HG03439 (cell line): ENCODE results near the gene CHD3.

ENCODE experiments used
- ATAC-seq: cut with Tn5 transposase; IDR thresholded peaks from one replicate; pipeline ENCODE4 v1.9.1; 2021; ENCODE audit warnings: mild to moderate bottlenecking, moderate library complexity; ENCODE audit not compliant: unreplicated experiment

The CHD3 gene

DNA sequence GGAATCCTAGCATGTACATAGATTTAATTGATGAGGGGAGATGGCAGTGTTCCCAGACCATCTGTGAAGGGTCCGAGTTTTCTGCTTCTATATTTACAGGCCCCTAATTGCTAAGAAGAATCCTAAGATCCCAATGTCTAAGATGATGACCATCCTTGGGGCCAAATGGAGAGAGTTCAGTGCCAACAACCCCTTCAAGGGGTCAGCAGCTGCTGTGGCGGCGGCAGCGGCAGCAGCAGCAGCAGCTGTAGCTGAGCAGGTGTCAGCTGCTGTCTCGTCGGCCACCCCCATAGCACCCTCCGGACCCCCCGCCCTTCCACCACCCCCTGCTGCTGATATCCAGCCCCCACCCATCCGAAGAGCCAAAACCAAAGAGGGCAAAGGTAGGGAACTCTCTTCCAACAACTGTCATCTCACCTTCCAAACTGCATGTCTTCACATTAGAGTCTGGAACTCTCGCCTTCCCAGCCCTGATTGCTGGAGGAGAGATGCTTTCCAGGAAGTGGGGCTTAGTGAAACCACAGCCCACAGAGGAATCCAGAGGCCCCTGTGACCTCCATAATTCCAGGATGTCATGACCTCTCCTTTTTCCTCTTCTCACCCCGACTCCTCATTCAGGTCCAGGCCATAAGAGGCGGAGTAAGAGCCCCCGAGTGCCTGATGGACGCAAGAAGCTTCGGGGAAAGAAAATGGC, 4.7 kb downstream of the CHD3 start:
- ATAC-seq: no peak

DNA sequence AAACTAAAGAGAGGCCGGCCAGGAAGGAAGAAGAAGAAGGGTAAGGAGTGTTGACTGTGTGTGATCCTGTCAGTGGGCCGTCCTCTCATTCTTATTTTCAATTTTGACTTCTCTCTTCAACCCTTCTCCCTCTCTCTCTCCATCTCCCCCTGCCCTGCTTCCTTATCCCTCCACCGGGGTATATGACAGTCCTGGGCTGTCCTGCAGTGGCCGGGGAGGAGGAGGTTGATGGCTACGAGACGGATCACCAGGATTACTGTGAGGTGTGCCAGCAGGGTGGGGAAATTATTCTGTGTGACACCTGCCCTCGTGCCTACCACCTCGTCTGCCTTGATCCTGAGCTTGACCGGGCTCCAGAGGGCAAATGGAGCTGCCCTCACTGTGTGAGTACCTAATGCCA, 5.6 kb downstream of the CHD3 start:
- ATAC-seq: no peak

DNA sequence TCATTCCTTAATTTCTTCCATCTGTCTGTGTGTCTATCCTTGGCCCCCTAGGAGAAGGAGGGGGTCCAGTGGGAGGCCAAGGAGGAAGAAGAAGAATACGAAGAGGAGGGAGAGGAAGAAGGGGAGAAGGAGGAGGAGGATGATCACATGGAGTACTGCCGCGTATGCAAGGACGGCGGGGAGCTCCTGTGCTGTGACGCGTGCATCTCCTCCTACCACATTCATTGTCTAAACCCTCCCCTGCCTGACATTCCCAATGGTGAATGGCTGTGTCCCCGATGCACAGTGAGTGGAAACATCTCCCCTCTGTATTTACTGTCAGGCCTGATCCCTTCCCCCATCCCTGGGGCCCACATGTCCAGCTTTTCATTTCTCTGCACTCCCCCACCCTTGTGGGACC, 6.3 kb downstream of the CHD3 start:
- no peak for ATAC-seq

DNA sequence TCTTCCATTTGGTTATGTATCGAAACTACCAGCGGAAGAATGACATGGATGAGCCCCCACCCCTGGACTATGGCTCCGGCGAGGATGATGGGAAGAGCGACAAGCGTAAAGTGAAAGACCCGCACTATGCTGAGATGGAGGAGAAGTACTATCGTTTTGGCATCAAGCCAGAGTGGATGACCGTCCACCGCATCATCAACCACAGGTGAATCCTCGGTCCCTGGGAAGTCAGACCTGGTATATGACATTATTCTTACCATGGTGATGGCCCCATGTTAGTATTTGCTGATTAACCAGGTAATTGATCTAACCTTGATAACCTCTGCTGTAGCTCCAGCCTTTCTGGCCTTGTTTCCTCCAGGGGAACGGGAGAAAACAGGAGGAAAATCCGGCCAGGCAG, 8.5 kb downstream of the CHD3 start:
- ATAC-seq: no peak

DNA sequence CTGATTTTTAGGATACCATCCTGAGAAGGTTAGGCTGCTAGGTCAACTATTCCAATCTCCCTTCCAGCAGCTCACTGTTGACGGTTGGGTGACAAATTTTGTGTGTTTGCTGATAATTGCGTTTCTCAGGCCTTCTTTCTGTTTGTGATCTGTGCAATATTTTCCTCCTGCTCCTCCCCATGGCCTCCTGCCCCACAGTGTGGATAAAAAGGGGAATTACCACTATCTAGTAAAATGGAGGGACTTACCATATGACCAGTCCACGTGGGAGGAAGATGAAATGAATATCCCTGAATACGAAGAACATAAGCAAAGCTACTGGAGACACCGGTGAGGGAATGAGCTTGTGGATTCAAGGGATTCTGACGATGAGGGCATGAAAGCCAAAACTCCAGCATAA, 9.2 kb downstream of the CHD3 start:
- no peak for ATAC-seq

DNA sequence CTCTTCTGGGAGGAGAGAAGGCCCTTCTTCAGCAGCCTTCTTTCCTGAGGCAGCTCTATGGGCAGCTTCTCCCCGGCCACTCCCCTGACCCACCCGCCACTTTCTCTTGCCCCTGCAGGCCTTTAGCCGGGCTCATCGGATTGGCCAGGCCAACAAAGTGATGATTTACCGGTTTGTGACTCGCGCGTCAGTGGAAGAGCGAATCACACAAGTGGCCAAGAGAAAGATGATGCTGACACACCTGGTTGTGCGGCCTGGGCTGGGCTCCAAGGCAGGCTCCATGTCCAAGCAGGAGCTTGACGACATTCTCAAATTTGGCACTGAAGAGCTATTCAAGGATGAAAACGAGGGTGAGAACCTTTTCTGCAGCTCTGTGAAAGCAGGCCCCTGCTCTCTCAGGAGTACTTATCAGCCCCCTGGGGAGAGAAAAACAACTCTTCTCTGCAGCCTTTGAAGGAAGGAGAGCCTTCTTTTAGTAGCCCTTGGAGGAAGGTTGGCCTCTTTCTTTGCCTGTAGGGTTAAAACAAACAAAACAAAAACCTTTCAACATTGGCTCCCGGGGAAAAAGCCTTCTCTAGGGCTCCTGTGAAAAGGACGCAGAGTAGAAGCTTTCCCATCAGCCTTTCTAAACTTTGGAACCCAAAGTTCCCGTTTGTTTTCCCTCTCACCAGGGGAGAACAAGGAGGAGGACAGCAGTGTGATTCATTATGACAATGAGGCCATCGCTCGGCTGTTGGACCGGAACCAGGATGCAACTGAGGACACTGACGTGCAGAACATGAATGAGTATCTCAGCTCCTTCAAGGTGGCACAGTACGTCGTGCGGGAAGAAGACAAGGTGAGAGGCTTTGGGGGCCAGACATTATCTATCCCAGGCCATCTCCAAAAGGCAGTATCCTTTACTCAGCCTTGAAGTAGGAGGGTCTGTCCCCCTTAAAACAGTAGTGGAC, 14.8 kb downstream of the CHD3 start:
- ATAC-seq: no peak

DNA sequence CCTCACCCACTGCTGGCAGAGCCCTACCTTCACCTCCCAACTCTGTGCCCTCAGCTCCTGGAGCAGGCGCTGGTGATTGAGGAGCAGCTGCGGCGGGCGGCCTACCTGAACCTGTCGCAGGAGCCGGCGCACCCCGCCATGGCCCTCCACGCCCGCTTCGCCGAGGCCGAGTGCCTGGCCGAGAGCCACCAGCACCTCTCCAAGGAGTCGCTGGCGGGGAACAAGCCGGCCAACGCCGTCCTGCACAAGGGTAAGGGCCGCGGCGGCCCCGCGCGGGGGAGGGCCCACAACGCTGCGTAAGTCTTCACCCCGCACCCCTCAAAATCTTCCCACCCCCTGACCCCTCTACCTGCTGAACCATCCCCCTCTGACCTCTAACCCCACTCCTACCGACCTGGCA, 20.5 kb downstream of the CHD3 start:
- ATAC-seq: no peak

DNA sequence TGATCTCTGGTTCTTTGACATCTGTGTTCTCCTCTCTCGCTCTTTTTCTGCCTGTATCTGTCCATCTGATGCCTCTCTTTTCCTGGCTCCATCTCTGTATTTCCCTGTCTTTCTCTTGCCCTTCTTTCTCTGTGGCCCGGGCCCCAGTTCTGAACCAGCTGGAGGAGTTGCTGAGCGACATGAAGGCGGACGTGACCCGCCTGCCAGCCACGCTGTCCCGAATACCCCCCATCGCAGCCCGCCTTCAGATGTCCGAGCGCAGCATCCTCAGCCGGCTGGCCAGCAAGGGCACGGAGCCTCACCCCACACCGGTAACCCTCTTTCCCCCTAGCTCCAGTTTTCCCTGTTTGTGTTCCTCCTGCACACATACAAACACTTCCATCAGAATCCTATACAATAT, 21.7 kb downstream of the CHD3 start:
- ATAC-seq: no peak

- no peak for ATAC-seq
Observed at GRCh38 chr17:7910711-7911110, 22.1 kb downstream of the CHD3 start.

GRCh38 chr17:7911116-7911515, 22.5 kb downstream of the CHD3 start:
- ATAC-seq: no peak

DNA sequence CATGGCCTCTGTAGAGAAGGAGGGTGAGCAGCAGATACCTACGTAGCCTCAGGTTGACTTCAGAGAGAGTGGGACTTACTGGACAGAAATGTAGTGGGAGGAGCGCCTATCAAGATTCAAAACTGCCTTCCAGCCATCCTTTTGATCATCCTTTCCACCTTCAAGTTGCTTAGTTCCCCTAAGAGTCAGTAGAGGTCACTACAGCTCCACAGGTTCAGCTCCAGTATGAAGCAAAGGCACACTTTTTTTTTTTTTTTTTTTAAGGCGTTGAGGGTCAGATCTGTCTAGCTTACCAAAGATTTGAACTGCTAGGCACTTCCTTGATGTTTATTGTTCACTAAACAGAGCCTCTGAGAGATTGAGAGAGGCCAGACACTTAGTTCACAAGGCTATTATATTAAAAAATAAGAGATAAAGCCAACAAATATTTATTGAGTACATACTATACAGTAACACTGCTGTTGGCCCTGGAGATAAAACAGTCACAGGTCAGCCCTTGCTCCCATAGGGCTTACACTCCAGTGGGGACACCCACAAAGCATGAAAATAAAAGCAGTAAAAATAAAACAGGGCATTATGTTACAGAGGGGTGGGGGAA, 24.4 kb downstream of the CHD3 start:
- no peak for ATAC-seq

DNA sequence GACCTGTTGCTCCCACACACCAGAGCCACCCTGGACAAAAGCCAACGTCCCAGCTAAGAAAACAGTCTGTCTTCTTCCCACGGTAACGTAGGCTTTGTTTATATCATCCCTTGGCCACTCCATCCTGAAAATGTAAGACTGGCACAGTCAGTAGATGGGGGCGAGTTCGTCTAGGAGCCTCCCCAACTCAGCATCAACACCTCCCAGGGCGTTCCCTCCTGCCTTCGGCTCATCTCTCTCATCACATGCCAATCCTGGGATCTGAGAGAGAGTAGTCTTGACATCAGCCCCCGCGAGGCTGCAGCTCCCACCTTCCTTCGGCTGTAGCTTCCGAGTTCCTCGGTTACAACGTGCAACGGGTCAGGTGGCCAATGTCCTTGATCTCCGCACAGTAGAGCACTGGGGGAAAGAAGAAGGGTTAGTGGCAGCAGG, 26.6 kb downstream of the CHD3 start:
- ATAC-seq: peak; percentile 7

DNA sequence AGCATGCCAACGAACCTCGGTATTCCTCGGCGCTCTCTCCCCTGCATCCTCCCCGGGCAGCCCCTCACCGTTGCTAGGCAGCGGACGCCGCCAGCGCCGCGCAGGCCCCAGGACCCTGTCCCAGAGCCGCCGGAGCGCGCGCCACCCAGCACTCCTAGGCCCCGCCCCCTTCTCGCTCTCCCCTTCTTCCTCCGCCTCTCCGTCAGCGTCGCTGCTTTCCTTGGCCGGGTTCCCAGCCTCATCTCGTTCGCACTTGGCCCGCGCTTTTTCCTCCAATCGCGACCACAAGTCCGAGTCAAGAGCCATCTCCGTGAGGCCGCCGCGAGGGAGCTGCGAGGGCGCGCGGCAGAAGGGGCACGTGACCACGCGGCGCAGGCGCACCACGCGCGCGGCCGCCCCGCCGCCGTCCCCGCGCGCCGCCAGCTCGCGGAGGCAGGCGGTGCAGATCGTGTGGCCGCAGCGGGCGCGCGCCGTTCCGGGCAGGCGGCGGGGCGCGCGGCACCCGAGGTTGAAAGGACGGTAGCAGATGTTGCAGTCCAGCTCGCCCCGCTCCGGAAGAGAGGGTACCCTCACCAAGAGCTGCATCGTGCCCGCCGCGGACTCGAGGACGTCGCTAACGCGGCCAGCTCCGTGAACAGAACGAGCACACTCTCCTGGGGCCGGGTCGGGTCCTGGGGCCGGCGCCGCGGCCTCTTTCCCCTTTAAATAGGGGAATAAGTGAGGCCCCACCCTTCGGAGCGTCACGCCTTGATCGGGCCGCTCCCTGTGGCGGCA, 27.2 kb downstream of the CHD3 start, which contains the start of gene RNF227:
Gene RNF227 (minus strand): TSS at position 679 of the 774 bp plus-strand sequence. CDS start 94 bp downstream, at position 585.
- ATAC-seq: peak; percentile 70

- ATAC-seq: no peak
Observed at GRCh38 chr17:7916385-7916682, 27.7 kb downstream of the CHD3 start.

- no peak for ATAC-seq
Observed at GRCh38 chr17:7916808-7917207, 28.2 kb downstream of the CHD3 start.

GRCh38 chr17:7922269-7922844, 33.8 kb downstream of the CHD3 start:
- no peak for ATAC-seq

DNA sequence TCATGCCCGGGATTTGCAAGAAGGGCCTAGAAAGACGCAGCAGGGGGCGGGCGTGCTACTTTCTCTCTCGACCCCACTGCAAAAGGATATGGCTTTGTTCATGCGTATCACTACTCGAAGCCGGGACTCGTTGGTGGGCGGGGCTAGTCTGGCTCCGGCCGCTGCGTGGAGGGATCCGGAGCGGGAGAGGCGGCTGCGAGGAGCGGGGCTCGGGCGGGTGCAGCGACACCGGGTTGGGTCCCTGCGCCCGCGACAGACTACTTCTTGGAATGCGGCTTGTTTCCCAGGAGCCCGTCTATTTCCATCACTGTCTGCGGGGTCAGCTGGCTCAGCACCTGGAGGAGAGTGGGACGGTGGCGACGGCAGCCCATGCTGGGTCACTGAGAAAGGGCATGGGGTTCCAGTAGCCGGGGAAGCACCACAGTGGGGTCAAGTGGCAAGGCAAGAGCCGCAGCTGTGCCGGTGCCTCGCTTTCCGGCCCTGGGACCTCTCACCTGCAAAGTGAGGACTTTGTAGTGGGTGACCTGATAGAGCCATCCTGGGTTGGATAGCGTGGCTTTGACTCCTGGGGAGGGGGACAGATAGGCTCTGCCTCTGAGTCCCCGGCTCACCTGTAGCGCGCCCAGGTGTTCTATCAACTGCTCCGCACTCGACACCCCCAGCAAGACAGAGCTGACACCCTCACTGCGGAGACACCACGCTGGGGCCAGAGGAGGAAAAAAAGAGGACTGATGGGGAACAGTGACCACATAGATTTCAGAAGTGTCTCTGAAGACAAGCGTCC, 34.4 kb downstream of the CHD3 start:
- no peak for ATAC-seq

GRCh38 chr17:7927596-7927995, 39.0 kb downstream of the CHD3 start:
- ATAC-seq: no peak

- ATAC-seq: no peak
Observed at GRCh38 chr17:7929158-7930023, 40.8 kb downstream of the CHD3 start, which contains the start of gene KCNAB3. Gene KCNAB3 (minus strand): TSS chr17:7929856. CDS start chr17:7929435, 421 bp downstream.
